Measurements from ENCODE around the gene GBP5.

GRCh38 chr1:89304572-89305230 is 32.0 kb upstream of the GBP5 start:
- TF ChIP-seq PBX3 (IDR thresholded peaks at IDR 0.05) (no peak), CTCF (IDR thresholded peaks at IDR 0.05) (no peak), HMGXB4 (CRISPR knock-in tag; IDR thresholded peaks at IDR 0.05; ENCODE audit: borderline replicate concordance) (no peak), USF2 (IDR thresholded peaks at IDR 0.05) (no peak), POLR2A (IDR thresholded peaks at IDR 0.05; ENCODE audit: low read length) (no peak), SREBF2 (IDR thresholded peaks at IDR 0.05) (no peak), MAZ (IDR thresholded peaks at IDR 0.05; ENCODE audit: borderline replicate concordance, low read depth, low read length) (no peak), EHF (CRISPR knock-in tag; IDR thresholded peaks at IDR 0.05) (no peak), NR3C1 (IDR thresholded peaks at IDR 0.05) (no peak)

Measured in A549 (cell line).